Adrenal gland (tissue), 12 donors: ENCODE data around the gene HMOX2. TPM values are rescaled to one million over a fixed set of nuclear protein-coding genes. Genes with fewer than 3 reads are reported as not detected.

ENCODE experiments used
- DNase-seq, 7 donors: peaks; one replicate each; pipeline ENCODE4 v3.0.0-alpha.2; 2019 to 2020
- H3K27ac ChIP-seq, 5 donors: fragments of 200-600 bp; sonication (generic) in 4 of 5; 1 replicate in 3 of 5; 2 replicates in 2 of 5; pipeline versions ENCODE4 v1.5.1 to v1.8.0; 2016 to 2020; ENCODE audit warnings: mild to moderate bottlenecking in 1 of 5
- H3K27me3 ChIP-seq: fragments of 200-600 bp; 2 replicates; pipeline ENCODE4 v1.8.0; 2021
- H3K36me3 ChIP-seq, 2 donors: fragments of 200-600 bp; replicated peaks in 1 of 2; 1 replicate in 1 of 2; 2 replicates in 1 of 2; pipeline versions ENCODE4 v1.5.1 to v1.8.0; 2018 to 2022
- H3K4me1 ChIP-seq, 2 donors: fragments of 200-600 bp; replicated peaks in 1 of 2; 1 replicate in 1 of 2; 2 replicates in 1 of 2; pipeline versions ENCODE4 v1.5.1 to v1.8.0; 2018 to 2021
- H3K4me3 ChIP-seq, 4 donors: fragments of 200-600 bp; sonication (generic) in 3 of 4; one replicate each; pipeline ENCODE4 v1.5.1; 2016 to 2018
- H3K9me3 ChIP-seq, 3 donors: fragments of 200-600 bp; sonication (generic) in 1 of 3; replicated peaks in 1 of 3; 1 replicate in 2 of 3; 2 replicates in 1 of 3; pipeline versions ENCODE4 v1.5.1 to v1.8.0; 2016 to 2021
- CTCF ChIP-seq, 6 experiments: fragments of 450-650 bp in 4 of 6; fragments of 200-600 bp in 2 of 6; sonication (generic) in 1 of 6; IDR thresholded peaks; 1 replicate in 5 of 6; 2 replicates in 1 of 6; pipeline versions ENCODE4 v1.5.1 to v1.8.0; 2016 to 2021; ENCODE audit warnings: antibody characterized with exemption in 6 of 6, mild to moderate bottlenecking in 2 of 6, moderate library complexity in 1 of 6
- POLR2A ChIP-seq, 2 donors: fragments of 450-650 bp; IDR thresholded peaks; one replicate each; pipeline ENCODE4 v1.6.1; 2017; ENCODE audit warnings: antibody characterized with exemption in 2 of 2, mild to moderate bottlenecking in 2 of 2, moderate library complexity in 1 of 2
- WGBS, 4 donors: extraction: QIAGEN DNeasy Blood & Tissue Kit in 2 of 4; methylation state at CpG; one replicate each; pipeline versions ENCODE4 v1.1.5 to v1.1.7; 2013 to 2017; 5-methylcytosine and 5-hydroxymethylcytosine counted together
- intact Hi-C, 2 donors: fragments of 100-400 bp; cut with DNase I; formaldehyde crosslinking; loops; one replicate each; pipeline versions ENCODE4 v1.14.1 to v1.15.0; 2022 to 2023
- polyA plus RNA-seq, 3 donors: library from polyadenylated mRNA; stranded (reverse); fragments of 200-250 nt in 2 of 3; fragments of 350-450 nt in 1 of 3; fragmentation: Illumina TruSeq in 1 of 3; extraction: RNeasy Lipid Tissue Mini Kit (QIAGEN cat#74804) in 1 of 3; gene quantifications; one replicate each; pipeline ENCODE4 v1.2.3, GENCODE V29; 2013 to 2014
- total RNA-seq, 9 donors: library from RNA; depleted of rRNA in 4 of 9; stranded (reverse); fragments of >200 nt in 4 of 9; fragments of 120-200 nt in 1 of 9; fragmentation: NEBNext Ultra II Directional in 1 of 9; extraction: Animal tissue kit (Norgen Biotek cat#: 25700) in 1 of 9; gene quantifications; one replicate each; pipeline versions ENCODE4 v1.1.0 to v1.2.4, GENCODE V29; 2013 to 2023
- donor health status: healthy with polysubstance abuse.
- donor health status: Bipolar disorder and iron deficiency.
- donor health status: DM: yes; HTN: yes; CAD: no.
- donor health status: DM: no; HTN: no; CAD: no.
- donor health status: DM: no; HTN: no; CAD: no.
- donor health status: DM: yes; HTN: yes; CAD: no.

The HMOX2 gene
- total and polyA plus RNA-seq, 12 donors = 36.1 to 114 (median 65.6) TPM

- no peaks in the 10 kb centered on the region for H3K36me3 ChIP-seq
- H3K9me3 ChIP-seq = no peaks in the 10 kb centered on the region
- H3K4me3 ChIP-seq = no peak overlapping the region
- no peak for DNase-seq
- H3K4me1 ChIP-seq = peaks cover 5 to 18% of the 10 kb centered on the region in 2 donors
- intact Hi-C loops = no loop called here
- H3K27me3 ChIP-seq = no peaks in the 10 kb centered on the region
- TF ChIP-seq CTCF (IDR thresholded peaks at IDR 0.05) (no peak), POLR2A (IDR thresholded peaks at IDR 0.05) (no peak)
- no peak overlapping the region for H3K27ac ChIP-seq
Measured at GRCh38 chr16:4524571-4524970, 48.4 kb downstream of the HMOX2 start.

DNA sequence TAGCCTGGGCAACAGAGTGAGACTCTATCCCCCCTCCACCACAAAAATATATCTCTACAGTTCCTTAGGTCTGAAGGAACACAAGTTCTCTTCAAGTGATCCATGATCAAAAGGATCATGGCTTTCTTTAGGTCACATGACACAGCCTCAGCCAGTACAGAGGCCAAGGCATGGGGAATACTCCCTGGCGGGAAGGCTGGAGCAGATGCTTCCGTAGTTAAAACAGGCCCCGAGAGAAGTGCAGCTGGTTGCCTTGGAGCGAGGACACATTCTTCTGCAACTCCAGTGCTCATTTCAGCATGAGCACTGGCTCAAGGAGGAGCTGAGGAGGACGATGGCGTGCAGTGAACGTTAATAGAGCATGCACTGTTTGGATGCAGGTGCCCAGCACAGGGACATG is 48.9 kb downstream of the HMOX2 start:
- TF ChIP-seq CTCF (IDR thresholded peaks at IDR 0.05) (no peak), POLR2A (IDR thresholded peaks at IDR 0.05) (no peak)
- no peaks in the 10 kb centered on the region for H3K36me3 ChIP-seq
- 83 to 96% (median 86%) methylated on average over 7 of the region's 7 CpGs for whole genome bisulfite sequencing, 4 donors
- H3K9me3 ChIP-seq = no peaks in the 10 kb centered on the region
- DNase-seq = no peak
- no peak overlapping the region for H3K4me3 ChIP-seq
- H3K4me1 ChIP-seq = peaks cover 5 to 21% of the 10 kb centered on the region in 2 donors
- H3K27ac ChIP-seq = no peak overlapping the region
- no peaks in the 10 kb centered on the region for H3K27me3 ChIP-seq
- intact Hi-C loops = no loop called here

GRCh38 chr16:4525634-4526277 is 49.6 kb downstream of the HMOX2 start:
- H3K36me3 ChIP-seq = no peaks in the 10 kb centered on the region
- H3K27me3 ChIP-seq = no peaks in the 10 kb centered on the region
- WGBS, 4 donors = 87 to 98% (median 89%) methylated on average over 10 to 13 of the region's 13 CpGs
- TF ChIP-seq POLR2A (IDR thresholded peaks at IDR 0.05) (no peak), CTCF (IDR thresholded peaks at IDR 0.05) (no peak)
- no peak for DNase-seq
- intact Hi-C loops = no loop called here
- no peaks in the 10 kb centered on the region for H3K9me3 ChIP-seq
- H3K4me3 ChIP-seq = no peak overlapping the region
- no peak overlapping the region for H3K27ac ChIP-seq
- peaks cover 5 to 21% of the 10 kb centered on the region in 2 donors for H3K4me1 ChIP-seq

- intact Hi-C loops = no loop called here
- TF ChIP-seq CTCF (IDR thresholded peaks at IDR 0.05) = no peak
- no peak for TF ChIP-seq POLR2A (IDR thresholded peaks at IDR 0.05)
Measured at GRCh38 chr16:4529085-4530060, 53.2 kb downstream of the HMOX2 start.

More at GRCh38 chr16:4529085-4530060, 53.2 kb downstream of the HMOX2 start:
- H3K4me1 ChIP-seq = peaks cover 5 to 14% of the 10 kb centered on the region in 2 donors
- H3K27me3 ChIP-seq = no peaks in the 10 kb centered on the region
- H3K27ac ChIP-seq = peak overlapping the region in 1 of 5 donors; percentile 10
- no peak for DNase-seq
- no peaks in the 10 kb centered on the region for H3K9me3 ChIP-seq
- no peak overlapping the region for H3K4me3 ChIP-seq
- WGBS, 4 donors = 68 to 78% (median 72%) methylated on average over 12 to 16 of the region's 16 CpGs
- H3K36me3 ChIP-seq = no peaks in the 10 kb centered on the region
